Measurements from ENCODE around the gene BCAS3.
"Not testable (repeated sequence)": the region's sequence is repeated elsewhere in the genome, so short reads cannot be mapped to it uniquely, and the experiment has no call there.

Gene BCAS3

DNA sequence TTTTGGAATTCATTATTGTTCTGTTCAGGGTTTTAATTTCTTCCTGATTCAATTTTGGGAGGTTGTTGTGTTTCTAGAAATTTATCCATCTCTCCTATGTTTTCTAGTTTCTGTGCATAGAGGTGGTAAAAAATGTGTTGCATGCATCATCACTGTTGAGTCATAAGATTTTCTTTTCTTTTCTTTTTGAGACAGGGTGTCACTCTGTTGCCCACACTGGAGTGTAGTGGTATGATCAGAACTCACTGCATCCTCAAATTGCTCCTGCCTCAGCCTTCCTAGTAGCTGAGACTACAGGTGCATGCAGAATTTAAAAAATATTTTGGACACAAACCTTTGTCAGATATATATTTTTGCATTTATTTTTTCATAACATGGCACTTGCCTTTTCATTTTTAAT, 184.8 kb downstream of the BCAS3 start:
- in situ Hi-C loops (cut with HindIII; ENCODE audit: low sequenced_read_pairs), result no loop called here

DNA sequence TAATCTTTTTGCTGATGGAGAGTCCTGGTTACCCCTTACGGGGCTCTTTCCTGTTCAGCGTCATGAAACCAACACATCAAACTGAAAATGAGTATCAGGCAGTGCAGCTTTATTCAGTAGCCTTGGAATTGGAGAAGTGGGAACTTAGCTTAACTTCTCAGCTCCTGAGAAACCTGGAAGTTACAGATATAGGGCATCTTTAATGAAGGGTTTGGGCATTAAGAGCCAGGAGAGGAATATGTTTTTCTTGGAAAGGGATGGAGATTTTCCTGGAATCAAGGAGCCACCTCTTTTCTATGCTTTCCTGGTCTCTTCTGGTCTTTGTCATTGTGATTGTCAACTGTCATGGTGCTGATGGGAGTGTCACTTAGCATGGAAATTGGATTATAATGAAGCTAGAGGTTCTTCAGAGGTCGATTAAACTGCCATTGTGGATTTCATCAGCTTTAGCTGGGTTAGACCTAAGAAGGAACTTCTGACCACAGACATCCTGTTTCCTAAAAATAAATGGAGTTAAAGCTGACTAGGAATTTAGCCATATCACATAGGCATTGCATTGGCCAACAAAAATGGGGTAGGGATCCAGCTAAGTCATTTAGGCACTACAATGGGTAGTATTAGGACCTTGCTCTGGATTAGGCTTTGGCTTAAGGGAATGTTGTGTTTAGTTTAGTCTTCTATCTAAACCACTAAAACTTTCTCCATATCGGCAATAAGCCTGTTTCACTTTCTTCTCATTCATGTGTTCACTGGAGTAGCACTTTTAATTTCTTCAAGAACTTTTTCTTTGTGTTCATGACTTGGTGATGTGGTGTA, 186.4 kb downstream of the BCAS3 start:
- in situ Hi-C loops (cut with HindIII; ENCODE audit: low sequenced_read_pairs), result no loop called here

DNA sequence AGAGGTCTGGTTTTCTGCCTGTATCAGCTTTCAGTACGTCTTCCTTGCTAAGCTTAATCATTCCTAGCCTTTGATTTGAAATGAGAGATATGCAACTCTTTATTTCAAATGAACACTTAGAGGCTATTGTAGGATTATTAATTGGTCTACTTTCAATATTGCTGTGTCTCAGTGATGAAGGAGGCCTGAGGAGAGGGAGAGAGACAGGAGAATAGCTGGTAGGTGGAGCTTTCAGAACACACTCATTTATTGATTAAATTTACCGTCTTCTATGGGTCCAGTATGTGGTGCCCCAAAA, 187.0 kb downstream of the BCAS3 start:
- in situ Hi-C loops (cut with HindIII; ENCODE audit: low sequenced_read_pairs), result no loop called here

DNA sequence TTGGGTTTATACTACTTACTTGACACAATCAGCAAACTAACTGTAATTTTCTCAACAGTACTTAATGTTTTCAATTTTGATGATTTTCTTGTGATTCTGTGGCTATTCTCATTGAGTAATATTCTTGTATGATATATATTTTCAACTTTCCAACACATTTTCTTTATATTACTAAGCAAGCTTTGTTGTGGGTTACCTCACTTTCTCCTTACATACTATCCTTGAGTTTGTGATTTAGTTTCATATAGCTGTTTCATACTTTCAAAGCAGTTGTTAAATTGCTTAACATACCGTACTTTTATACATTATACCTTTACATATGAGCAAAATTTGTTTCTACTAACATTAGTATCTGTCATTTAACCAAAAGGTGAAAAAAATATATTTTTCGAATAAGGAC, 197.1 kb downstream of the BCAS3 start:
- in situ Hi-C loops (cut with HindIII; ENCODE audit: low sequenced_read_pairs), result no loop called here

DNA sequence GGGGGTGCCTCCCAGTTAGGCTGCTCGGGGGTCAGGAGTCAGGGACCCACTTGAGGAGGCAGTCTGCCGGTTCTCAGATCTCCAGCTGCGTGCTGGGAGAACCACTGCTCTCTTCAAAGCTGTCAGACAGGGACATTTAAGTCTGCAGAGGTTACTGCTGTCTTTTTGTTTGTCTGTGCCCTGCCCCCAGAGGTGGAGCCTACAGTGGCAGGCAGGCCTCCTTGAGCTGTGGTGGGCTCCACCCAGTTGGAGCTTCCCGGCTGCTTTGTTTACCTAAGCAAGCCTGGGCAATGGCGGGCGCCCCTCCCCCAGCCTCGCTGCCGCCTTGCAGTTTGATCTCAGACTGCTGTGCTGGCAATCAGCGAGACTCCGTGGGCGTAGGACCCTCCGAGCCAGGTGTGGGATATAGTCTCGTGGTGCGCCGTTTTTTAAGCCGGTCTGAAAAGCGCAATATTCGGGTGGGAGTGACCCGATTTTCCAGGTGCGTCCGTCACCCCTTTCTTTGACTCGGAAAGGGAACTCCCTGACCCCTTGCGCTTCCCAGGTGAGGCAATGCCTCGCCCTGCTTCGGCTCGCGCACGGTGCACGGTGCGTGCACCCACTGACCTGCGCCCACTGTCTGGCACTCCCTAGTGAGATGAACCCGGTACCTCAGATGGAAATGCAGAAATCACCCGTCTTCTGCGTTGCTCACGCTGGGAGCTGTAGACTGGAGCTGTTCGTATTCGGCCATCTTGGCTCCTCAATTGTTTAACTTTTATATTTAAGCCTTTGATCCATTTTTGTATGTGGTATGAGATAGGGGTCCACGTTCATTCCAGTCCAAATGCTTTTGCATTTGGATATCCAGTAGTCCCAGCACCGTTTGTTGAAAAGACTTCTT, 209.3 kb downstream of the BCAS3 start:
- in situ Hi-C loops (cut with HindIII; ENCODE audit: low sequenced_read_pairs), result not testable (repeated sequence)

DNA sequence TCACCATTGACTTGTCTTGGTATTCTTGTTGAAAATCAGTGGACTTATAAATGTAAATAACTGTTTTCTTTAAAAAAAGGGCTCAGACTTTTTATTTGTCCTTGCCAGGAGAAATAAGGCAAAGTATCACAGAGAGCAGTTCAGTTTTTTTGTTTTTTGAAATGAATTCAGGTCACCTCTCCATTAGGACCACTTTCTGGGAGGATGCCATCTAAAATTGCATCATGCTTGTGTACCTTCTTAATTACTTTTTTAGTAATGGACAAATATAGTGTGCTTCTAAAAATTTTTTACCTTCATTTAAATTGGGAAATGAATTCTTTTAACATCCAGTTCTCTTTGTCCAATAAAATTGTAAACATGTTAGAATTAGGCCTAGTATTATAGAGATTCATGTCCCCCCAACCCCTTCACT, 210.0 kb downstream of the BCAS3 start:
- in situ Hi-C loops (cut with HindIII; ENCODE audit: low sequenced_read_pairs), result no loop called here

DNA sequence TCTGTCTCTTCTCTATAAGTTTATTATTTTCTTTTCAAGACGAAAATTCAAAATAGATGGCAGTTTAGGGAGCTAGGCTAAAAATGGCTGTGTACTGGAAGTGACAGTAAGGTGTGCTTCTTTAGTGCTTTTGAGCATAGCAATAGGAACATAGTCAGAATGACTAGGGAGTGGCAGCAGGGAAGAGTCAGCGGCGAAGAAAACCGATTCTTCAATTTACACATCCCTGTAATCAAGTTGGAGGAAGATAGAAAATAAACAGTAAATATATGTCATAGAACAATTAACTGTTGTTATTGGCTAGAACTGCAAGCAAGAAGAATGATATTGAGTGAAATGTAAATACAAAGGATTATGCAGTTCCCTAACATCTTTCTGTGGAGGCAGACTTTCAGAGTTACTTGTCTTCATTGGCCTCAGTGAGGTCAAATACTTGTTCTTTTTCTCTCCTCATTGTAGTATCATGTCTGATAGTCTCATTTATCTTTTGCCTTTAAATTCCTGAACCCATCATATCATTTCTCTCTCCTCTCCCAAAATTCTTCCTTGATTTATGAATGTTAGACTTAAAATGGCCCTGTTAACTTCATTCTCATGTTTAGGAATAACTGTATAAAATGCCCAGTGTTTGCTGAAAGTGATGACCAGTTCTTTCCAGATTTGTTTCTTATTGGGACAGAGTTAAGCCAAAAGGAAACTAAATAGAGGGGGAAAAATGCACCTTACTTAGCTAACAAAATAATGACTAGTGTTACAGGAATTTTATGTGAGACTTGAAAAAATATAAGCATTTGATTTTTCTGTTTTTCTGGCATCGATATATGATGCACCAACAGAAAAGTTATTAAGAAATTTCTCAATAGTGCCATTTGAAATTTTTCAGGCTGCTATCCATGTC, 211.4 kb downstream of the BCAS3 start:
- in situ Hi-C loops (cut with HindIII; ENCODE audit: low sequenced_read_pairs), result no loop called here

DNA sequence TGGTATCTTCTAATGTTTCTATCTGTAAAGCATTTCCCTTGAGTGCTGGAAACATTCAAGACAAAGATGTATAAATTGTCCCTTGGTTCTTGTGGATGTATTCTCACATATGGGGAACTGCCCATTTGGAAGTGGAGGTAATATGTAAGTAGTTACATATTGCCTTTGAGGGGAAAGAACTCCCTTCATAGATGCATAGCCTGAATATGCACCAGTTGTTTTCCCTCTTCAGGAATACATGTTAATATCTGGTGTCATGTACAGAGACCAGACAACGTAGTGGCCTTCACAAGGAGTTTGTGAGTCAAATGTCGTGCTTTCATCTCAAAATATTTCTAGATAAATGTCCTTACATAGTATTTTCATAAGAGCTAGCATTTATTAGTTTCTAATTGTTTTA, 213.5 kb downstream of the BCAS3 start:
- in situ Hi-C loops (cut with HindIII; ENCODE audit: low sequenced_read_pairs), result no loop called here

DNA sequence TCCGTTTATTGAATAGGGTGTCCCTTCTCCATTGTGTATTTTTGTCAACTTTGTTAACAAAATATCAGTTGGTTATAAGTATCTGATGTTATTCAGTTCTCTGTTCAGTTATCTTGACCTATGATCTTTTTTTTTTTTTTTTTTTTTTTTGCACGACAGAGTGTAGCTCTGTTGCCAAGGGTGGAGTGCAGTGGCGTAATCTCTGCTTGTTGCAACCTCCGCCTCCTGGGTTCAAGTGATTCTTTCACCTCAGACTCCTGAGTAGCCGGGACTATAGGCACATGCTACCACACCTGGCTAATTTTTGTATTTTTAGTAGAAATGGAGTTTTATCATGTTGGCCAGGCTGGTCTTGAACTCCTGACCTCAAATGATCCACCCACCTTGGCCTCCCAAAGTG, 215.8 kb downstream of the BCAS3 start:
- in situ Hi-C loops (cut with HindIII; ENCODE audit: low sequenced_read_pairs), result no loop called here

DNA sequence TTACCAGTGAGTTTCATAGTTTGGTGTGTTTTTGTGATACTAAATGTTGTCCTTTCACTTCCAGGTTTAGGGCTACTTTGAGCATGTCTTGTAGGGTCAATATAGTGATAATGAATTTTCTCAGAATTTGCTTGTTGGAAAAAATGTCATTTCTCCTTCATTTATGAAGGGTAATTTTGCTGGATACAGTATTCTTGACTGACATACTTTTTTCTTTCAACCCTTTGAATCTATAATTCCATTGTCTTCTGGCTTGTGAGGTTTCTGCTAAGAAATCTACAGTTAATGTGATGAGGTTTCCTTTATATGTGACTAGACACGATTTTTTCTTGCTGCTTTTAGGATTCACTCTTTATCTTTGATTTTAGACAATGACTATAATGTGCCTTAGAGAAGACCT, 219.3 kb downstream of the BCAS3 start:
- in situ Hi-C loops (cut with HindIII; ENCODE audit: low sequenced_read_pairs), result no loop called here

DNA sequence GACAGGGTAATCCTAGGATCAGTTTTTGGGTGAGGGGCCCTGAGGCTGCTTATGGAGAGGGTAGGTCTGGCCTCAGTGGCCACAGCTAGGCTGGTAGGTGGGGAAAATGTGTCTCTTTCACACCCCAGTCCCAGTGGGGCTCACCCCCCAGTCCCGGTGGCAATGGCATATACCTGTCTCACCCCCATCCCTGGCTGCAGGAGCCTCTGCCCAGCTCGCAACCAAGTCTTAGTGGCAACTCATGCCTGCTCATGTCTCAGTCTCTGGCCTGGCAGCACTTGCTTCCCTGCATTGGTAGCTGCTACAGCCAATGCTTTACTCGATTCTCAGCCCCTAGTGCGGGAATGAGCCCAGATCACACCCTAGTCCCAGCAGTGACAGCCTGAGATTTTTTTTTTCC, 221.5 kb downstream of the BCAS3 start:
- in situ Hi-C loops (cut with HindIII; ENCODE audit: low sequenced_read_pairs), result no loop called here

DNA sequence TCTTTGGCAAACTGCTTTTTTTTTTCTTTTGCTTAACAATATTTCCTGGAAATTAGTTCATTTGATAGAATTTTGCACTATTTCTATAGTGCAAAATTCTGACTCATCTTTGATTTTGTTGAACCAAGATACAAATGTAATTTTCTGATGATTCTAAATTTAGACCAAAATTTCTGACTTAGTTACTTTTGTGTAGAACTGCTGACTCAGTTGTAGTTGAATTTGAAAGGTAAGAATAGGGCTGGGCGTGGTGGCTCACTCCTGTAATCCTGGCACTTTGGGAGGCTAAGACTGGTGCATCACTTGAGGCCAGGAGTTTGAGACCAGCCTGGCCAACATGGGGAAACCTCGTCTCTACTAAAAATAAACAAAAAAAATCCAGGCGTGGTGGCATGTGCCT, 223.0 kb downstream of the BCAS3 start:
- in situ Hi-C loops (cut with HindIII; ENCODE audit: low sequenced_read_pairs), result no loop called here

DNA sequence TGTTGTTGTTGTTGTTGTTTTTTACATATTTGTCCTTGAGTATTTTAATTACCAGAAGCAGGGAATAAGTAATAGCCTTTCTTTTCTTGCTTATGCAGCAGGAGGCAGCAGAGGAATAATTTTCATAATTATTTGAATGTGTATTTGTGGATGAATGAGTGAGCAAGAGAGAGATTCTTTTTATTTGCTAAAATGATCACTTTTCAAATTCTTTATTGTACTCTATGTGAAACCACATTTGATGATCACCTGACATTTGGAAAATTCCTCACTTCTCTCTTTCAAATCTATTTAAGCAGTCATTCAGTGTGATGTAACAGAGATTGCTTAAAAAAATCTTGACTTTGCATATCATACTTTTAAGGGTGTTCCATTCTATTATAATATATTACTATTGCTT, 223.6 kb downstream of the BCAS3 start:
- in situ Hi-C loops (cut with HindIII; ENCODE audit: low sequenced_read_pairs), result no loop called here

DNA sequence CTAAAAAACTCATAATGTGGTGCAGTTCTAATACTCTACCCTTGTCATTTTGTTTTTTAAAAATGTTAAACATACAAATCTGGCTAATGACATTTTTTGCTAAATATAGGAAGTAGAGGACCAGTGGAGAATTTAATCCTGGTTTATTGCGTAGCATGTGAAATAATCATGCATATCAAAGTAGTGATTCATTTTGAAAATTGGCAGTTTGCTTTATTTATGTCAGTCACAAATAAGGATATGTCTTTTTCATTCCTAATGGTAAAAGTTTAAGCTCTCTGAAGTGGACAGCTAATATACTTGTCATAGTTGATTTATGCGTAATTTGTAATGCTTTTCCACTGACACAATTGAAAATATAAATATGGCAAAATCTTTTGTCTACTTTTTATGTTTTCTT, 224.2 kb downstream of the BCAS3 start:
- in situ Hi-C loops (cut with HindIII; ENCODE audit: low sequenced_read_pairs), result no loop called here

DNA sequence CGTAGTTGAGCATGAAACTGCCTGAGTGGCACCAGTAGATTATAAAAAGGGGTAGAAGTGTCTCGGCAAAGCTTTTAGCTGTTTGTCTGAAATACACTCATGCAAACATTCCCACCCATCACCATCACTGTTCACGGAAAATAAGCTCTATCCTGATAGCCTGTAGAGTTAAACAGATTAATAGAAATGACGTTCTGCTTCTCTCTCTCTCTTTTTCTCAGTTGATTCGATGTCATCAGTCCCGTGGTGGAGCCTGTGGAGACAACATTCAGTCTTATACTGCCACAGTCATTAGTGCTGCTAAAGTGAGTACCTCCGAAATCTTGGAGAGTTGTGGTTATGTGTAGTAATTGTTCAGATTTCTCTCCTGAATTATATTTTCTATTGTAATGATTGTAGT, 224.7 kb downstream of the BCAS3 start:
- in situ Hi-C loops (cut with HindIII; ENCODE audit: low sequenced_read_pairs), result no loop called here

DNA sequence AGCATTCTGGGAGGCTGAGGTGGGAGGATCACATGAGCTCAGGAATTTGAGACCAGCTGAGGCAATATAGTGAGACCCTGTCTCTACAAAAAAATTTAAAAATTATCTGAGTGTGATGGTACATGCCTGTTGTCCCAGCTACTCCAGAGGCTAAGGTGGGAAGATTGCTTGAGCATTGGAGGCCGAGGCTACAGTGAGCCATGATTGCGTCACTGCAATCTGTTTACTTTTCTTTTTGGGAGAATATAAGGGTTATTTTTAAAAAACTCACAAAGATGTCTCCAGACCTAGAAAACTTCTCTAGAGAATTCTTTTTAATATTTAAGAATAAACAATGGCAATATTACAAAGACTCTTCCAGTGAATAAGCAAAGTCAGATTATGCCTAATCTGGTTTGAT, 226.9 kb downstream of the BCAS3 start:
- in situ Hi-C loops (cut with HindIII; ENCODE audit: low sequenced_read_pairs), result no loop called here

DNA sequence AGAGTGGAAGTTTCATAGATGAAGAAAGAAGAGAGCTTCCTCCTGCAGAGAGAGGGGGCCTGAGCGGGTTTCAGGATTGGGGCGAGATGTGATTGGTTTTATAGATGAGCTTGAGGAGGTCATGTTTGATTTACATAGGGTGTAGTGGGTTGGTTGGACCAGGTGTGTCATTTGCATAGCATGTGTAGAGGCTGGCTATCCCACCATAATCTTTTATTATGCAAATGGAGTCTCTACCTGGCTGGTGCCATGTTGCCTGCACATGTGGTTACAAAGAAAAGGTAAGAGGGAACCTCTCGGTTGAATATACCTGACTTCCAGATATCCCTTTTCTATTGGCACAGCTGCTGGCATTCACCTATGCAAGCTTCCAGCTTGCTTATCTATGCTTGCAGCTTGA, 228.1 kb downstream of the BCAS3 start:
- in situ Hi-C loops (cut with HindIII; ENCODE audit: low sequenced_read_pairs), result no loop called here

DNA sequence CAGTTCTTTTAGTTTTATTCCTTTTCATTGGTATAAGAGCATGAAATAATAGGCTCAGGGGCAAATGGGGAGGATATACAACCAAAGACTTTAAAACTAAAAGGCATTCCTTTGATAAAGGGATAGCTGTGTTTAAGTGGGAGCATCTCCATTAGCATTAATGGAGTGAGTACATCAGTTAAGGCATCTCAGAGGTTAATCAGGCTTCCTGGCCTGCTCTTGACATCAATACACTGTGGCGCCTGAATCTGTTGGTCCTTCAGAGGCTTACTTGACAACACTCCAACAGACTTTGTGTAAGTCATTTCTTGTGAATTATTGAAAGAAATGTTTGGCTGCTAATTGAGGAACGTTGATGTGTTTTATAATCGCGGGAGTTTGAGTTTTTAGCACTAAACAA, 230.7 kb downstream of the BCAS3 start:
- in situ Hi-C loops (cut with HindIII; ENCODE audit: low sequenced_read_pairs), result no loop called here

DNA sequence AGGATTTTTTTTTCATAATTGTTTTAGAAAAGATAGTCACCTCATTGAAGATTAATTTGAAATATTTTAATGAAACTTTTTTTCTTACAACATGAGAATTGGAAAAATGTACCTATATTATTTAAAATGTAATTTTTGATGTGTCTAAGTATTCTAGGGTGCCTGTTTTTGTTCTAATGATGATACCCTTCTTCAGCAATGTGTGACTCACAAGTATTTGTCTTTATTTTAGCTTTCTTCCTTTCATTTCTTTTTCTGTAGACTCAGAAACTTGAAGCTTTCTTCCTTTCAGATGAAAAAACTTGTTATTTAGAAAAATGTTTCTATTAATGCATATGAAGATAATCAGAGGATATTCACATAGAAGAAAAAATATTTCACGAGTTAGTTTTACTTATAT, 231.8 kb downstream of the BCAS3 start:
- in situ Hi-C loops (cut with HindIII; ENCODE audit: low sequenced_read_pairs), result no loop called here

DNA sequence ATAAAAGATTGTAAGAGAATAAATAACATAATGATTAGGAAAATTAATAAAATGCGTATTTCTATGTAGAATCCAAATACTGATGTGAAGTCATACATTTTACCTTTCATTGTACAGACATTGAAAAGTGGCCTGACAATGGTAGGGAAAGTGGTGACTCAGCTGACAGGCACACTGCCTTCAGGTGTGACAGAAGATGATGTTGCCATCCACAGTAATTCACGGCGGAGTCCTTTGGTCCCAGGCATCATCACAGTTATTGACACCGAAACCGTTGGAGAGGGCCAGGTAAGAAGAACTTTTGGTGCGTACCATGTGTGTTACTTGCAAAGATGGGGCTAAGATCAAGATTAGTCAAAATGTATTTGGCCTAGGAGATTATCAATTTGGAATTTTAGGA, 232.8 kb downstream of the BCAS3 start:
- in situ Hi-C loops (cut with HindIII; ENCODE audit: low sequenced_read_pairs), result no loop called here

DNA sequence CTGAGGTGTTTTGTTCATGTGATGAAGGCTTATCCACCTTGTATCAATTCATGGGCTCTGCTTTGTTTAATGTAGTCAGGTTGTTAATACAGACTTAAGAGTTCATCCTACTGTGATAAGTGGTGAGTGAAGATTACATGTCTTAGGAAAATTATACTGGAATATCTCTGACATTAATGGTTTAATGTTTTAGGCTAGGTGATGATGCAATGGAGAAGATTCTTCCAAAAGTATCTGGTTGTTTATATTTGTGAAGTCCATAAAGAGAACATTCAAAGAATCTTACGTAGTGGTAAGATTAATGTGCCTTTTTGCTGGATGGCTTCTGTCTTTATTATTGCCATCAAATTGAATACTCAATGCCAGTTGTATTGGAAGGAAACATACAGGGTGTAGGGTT, 236.4 kb downstream of the BCAS3 start:
- in situ Hi-C loops (cut with HindIII; ENCODE audit: low sequenced_read_pairs), result no loop called here

All from DLD1 (cell line).